Stomach (tissue), 4 donors: Measurements from ENCODE around the gene CDK5RAP3.

Experiments
- CTCF ChIP-seq, 7 experiments: fragments of 450-650 bp in 4 of 7; fragments of 200-600 bp in 3 of 7; sonication (generic) in 3 of 7; IDR thresholded peaks; one replicate each; pipeline ENCODE4 v1.5.1; 2016 to 2019; ENCODE audit warnings: antibody characterized with exemption in 7 of 7, control low read depth in 2 of 7, mild to moderate bottlenecking in 1 of 7
- EP300 ChIP-seq: sonication (generic); formaldehyde crosslinking; IDR thresholded peaks from one replicate; pipeline ENCODE4 v1.6.1; 2017; ENCODE audit warnings: antibody characterized with exemption
- POLR2A ChIP-seq, 4 donors: fragments of 450-650 bp; IDR thresholded peaks; one replicate each; pipeline ENCODE4 v1.6.1; 2016; ENCODE audit warnings: antibody characterized with exemption in 4 of 4, control low read depth in 2 of 4, mild to moderate bottlenecking in 1 of 4, moderate library complexity in 1 of 4
- POLR2AphosphoS5 ChIP-seq, 3 donors: sonication (generic); formaldehyde crosslinking; IDR thresholded peaks; one replicate each; pipeline ENCODE4 v1.6.1; 2016; ENCODE audit warnings: antibody characterized with exemption in 3 of 3

GRCh38 chr17:47978324-47978723 is 7.4 kb downstream of the CDK5RAP3 start:
- TF ChIP-seq CTCF (IDR thresholded peaks at IDR 0.05) (peak in 5 of 7 experiments; percentile 50 to 66 (median 53)), EP300 (no peak), POLR2AphosphoS5 (IDR thresholded peaks at IDR 0.05) (no peak), POLR2A (IDR thresholded peaks at IDR 0.05) (no peak)
